Measurements from ENCODE around the gene LRIT2. TPM values are rescaled to one million over a fixed set of nuclear protein-coding genes. Genes with fewer than 3 reads are reported as not detected.
A peak's percentile ranks its signal among the peaks of the same experiment; 100 is the strongest.

Gene LRIT2
- total and polyA plus RNA-seq, 7 donors: not detected

DNA sequence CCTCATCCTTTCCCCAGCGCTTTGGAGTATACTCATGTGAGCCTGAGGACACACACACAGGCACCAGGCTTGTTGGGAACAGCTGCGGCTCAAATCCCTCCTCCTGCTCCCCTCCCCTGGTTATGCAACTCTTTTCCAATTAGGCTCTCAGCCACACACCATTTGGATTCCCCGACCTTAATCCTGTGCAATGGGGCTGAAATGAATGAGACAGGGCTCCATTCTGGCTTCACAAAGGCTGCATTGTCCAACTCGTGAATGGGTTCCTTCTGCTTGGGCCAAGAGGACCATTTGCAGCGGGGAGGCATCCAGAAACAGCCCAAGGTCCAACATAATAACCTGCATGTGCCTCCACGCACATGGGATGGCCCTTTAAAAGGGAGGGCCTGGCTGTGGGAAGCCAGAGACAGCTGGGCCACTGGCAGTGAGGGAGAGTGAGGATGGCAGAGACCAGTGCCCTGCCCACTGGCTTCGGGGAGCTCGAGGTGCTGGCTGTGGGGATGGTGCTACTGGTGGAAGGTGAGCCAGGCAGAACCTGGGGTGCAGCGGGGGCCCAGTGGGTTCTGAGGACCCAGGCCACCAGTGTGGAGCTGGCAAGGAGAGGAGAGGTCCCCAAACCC is 19.4 kb upstream of the LRIT2 start, which contains the start of gene RGR:
Gene RGR (plus strand): TSS at position 403 of the 620 bp plus-strand sequence. CDS start 38 bp downstream, at position 441.
- TF ChIP-seq, protein P1, sequence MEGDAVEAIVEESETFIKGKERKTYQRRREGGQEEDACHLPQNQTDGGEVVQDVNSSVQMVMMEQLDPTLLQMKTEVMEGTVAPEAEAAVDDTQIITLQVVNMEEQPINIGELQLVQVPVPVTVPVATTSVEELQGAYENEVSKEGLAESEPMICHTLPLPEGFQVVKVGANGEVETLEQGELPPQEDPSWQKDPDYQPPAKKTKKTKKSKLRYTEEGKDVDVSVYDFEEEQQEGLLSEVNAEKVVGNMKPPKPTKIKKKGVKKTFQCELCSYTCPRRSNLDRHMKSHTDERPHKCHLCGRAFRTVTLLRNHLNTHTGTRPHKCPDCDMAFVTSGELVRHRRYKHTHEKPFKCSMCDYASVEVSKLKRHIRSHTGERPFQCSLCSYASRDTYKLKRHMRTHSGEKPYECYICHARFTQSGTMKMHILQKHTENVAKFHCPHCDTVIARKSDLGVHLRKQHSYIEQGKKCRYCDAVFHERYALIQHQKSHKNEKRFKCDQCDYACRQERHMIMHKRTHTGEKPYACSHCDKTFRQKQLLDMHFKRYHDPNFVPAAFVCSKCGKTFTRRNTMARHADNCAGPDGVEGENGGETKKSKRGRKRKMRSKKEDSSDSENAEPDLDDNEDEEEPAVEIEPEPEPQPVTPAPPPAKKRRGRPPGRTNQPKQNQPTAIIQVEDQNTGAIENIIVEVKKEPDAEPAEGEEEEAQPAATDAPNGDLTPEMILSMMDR (IDR thresholded peaks at IDR 0.05): no peak
- ATAC-seq (peak; percentile 58 to 74 (median 64)), DNase-seq (peak in 1 of 2 donors; percentile 68)
- H3K27ac ChIP-seq: no peak within 1 kb of the TSS
- intact Hi-C loops (cut with DNase I): no loop called here
- 13 to 33% (median 19%) methylated on average over 8 to 9 of the region's 9 CpGs for WGBS, 3 donors
- H3K9me3 ChIP-seq: no peaks in the 10 kb centered on the region
- no peak within 1 kb of the TSS for H3K4me3 ChIP-seq
- H3K4me1 ChIP-seq: no peaks in the 10 kb centered on the region
- H3K36me3 ChIP-seq (ENCODE audit: insufficient read depth in 1 of 2, low read depth in 1 of 2): no peaks in the 10 kb centered on the region
- H3K27me3 ChIP-seq (ENCODE audit: insufficient read depth in 3 of 3, low read length in 2 of 3): peaks cover 0 to 8% (median 1%) of the 10 kb centered on the region in 3 donors

GRCh38 chr10:84243759-84244158 is 18.4 kb upstream of the LRIT2 start:
- DNase-seq (no peak), ATAC-seq (no peak)
- H3K4me1 ChIP-seq: no peaks in the 10 kb centered on the region
- WGBS, 3 donors: 97 to 98% (median 98%) methylated on average over 3 of the region's 3 CpGs
- H3K27ac ChIP-seq: no peak overlapping the region
- intact Hi-C loops (cut with DNase I): no loop called here
- no peaks in the 10 kb centered on the region for H3K9me3 ChIP-seq
- no peak overlapping the region for H3K4me3 ChIP-seq
- H3K36me3 ChIP-seq (ENCODE audit: insufficient read depth in 1 of 2, low read depth in 1 of 2): no peaks in the 10 kb centered on the region
- H3K27me3 ChIP-seq (ENCODE audit: insufficient read depth in 3 of 3, low read length in 2 of 3): peaks cover 0 to 9% (median 1%) of the 10 kb centered on the region in 3 donors
- TF ChIP-seq, protein P1 (IDR thresholded peaks at IDR 0.05): no peak

- H3K27ac ChIP-seq: no peak within 1 kb of the TSS
- TF ChIP-seq, protein P1 (IDR thresholded peaks at IDR 0.05): no peak
- 63 to 77% (median 65%) methylated on average over 13 of the region's 13 CpGs for WGBS, 3 donors
- H3K36me3 ChIP-seq (ENCODE audit: insufficient read depth in 1 of 2, low read depth in 1 of 2): no peaks in the 10 kb centered on the region
- no peak for ATAC-seq
- no peaks in the 10 kb centered on the region for H3K4me1 ChIP-seq
- no peak within 1 kb of the TSS for H3K4me3 ChIP-seq
- H3K27me3 ChIP-seq (ENCODE audit: insufficient read depth in 3 of 3, low read length in 2 of 3): peaks cover 0 to 10% (median 0%) of the 10 kb centered on the region in 3 donors
- DNase-seq: no peak
- H3K9me3 ChIP-seq: no peaks in the 10 kb centered on the region
- intact Hi-C loops (cut with DNase I): no loop called here
Observed at GRCh38 chr10:84241185-84241790, 15.9 kb upstream of the LRIT2 start, which contains the start of gene LRIT1. TSS of gene LRIT1 (minus strand) at chr10:84241546. CDS start at chr10:84241439, 107 bp downstream.

DNA sequence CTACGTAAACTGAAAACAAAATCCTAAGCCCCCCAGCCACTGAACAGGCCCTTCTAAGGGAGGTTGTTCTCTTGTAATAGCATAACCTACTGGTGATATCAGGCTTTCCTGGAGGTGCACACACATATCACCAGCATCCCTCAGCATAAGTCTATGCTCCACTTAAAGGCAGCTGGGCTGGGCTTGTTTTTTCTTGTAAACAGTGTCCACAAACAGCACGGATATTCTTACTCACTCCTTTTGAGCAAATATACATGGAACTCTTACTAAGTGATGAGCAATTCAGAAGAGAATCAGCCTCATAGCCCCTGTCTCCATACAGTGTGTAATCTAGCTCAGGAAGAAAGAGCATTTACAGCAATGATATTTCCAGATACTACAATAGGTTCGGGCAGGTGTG is 13.6 kb upstream of the LRIT2 start:
- Histone ChIP-seq H3K4me1 (no peaks in the 10 kb centered on the region), H3K27ac (no peak overlapping the region), H3K4me3 (no peak overlapping the region), H3K9me3 (no peaks in the 10 kb centered on the region), H3K36me3 (ENCODE audit: insufficient read depth in 1 of 2, low read depth in 1 of 2) (no peaks in the 10 kb centered on the region), H3K27me3 (ENCODE audit: insufficient read depth in 3 of 3, low read length in 2 of 3) (peaks cover 0 to 11% (median 0%) of the 10 kb centered on the region in 3 donors)
- DNase-seq (no peak), ATAC-seq (no peak)
- 88 to 91% (median 90%) methylated on average over 3 of the region's 3 CpGs for WGBS, 3 donors
- intact Hi-C loops (cut with DNase I): no loop called here
- TF ChIP-seq, protein P1 (IDR thresholded peaks at IDR 0.05): no peak

All from psoas muscle (tissue), 8 donors.